Prostate gland (tissue), 2 donors: ENCODE results near the gene CEMIP.

Experiments used
- CTCF ChIP-seq, 4 experiments: fragments of 200-600 bp in 2 of 4; fragments of 450-650 bp in 2 of 4; sonication (generic) in 2 of 4; IDR thresholded peaks; 1 replicate in 3 of 4; 2 replicates in 1 of 4; pipeline ENCODE4 v1.5.1; 2016 to 2019; ENCODE audit warnings: antibody characterized with exemption in 4 of 4, mild to moderate bottlenecking in 2 of 4, moderate library complexity in 2 of 4
- POLR2AphosphoS5 ChIP-seq: sonication (generic); formaldehyde crosslinking; IDR thresholded peaks from one replicate; pipeline ENCODE4 v1.6.1; 2017; ENCODE audit warnings: antibody characterized with exemption

- TF ChIP-seq POLR2AphosphoS5 (no peak), CTCF (IDR thresholded peaks at IDR 0.05) (no peak)
Observed at GRCh38 chr15:80999623-81000036, 220.5 kb downstream of the CEMIP start.
